ENCODE data around the gene SELENOI. TPM values are rescaled to one million over a fixed set of nuclear protein-coding genes. Genes with fewer than 3 reads are reported as not detected.

SELENOI gene
- total RNA-seq, 4 donors from 2014 or later, result 23.1 to 46.6 (median 32.4) TPM

DNA sequence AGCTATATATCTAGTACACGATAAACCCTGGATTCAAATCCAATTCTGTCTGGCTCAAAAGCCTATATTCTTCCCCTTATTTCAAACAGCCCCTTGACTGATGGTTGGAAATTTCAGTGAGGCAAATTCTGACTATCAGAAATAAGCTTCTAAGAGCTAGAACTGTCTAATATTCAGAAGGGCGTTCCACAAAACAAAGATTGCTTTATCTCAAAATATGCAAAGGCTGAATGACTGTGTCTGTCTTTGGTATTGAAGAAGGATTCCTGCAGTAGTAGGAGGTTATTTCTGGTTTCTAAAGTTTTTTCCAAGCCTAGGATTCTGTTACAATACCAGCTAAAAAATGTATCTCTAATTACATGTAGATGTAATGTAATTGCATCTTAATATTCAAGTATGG, 86.9 kb downstream of the SELENOI start:
- WGBS, 2 donors, result 45 to 46% methylated on average over 2 of the region's 2 CpGs
- H3K4me1 ChIP-seq, result no peaks in the 10 kb centered on the region
- DNase-seq, result no peak
- intact Hi-C loops (cut with DNase I), result no loop called here
- no peaks in the 10 kb centered on the region for H3K36me3 ChIP-seq
- no peaks in the 10 kb centered on the region for H3K9me3 ChIP-seq
- no peak for TF ChIP-seq POLR2A (IDR thresholded peaks at IDR 0.05)
- TF ChIP-seq, protein P1, sequence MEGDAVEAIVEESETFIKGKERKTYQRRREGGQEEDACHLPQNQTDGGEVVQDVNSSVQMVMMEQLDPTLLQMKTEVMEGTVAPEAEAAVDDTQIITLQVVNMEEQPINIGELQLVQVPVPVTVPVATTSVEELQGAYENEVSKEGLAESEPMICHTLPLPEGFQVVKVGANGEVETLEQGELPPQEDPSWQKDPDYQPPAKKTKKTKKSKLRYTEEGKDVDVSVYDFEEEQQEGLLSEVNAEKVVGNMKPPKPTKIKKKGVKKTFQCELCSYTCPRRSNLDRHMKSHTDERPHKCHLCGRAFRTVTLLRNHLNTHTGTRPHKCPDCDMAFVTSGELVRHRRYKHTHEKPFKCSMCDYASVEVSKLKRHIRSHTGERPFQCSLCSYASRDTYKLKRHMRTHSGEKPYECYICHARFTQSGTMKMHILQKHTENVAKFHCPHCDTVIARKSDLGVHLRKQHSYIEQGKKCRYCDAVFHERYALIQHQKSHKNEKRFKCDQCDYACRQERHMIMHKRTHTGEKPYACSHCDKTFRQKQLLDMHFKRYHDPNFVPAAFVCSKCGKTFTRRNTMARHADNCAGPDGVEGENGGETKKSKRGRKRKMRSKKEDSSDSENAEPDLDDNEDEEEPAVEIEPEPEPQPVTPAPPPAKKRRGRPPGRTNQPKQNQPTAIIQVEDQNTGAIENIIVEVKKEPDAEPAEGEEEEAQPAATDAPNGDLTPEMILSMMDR (IDR thresholded peaks at IDR 0.05), result no peak
- H3K4me3 ChIP-seq, result no peak overlapping the region
- peaks cover 0 to 7% (median 0%) of the 10 kb centered on the region in 4 donors for H3K27me3 ChIP-seq
- H3K27ac ChIP-seq, result no peak overlapping the region

DNA sequence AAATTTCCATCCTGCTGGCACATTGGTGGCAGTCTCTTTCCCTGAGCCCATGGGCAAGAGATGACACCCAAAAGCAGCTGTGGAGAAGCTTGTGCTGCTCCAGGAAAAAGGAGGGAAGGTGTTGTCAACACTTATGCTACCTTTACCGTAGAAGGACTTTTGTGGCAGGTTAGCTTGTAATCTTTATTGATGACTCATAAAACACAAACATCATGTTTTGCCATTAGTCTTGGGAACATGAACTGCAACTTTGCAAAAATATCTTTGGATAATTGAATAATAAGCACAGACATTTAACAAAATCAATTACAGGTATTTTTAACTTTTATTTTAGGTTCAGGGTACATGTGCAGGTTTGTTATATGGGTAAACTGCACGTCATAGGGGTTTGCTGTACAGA, 89.2 kb downstream of the SELENOI start:
- TF ChIP-seq, protein P1 (IDR thresholded peaks at IDR 0.05), result no peak
- no peak for TF ChIP-seq POLR2A (IDR thresholded peaks at IDR 0.05)
- no peaks in the 10 kb centered on the region for H3K4me1 ChIP-seq
- H3K27ac ChIP-seq, result no peak overlapping the region
- H3K9me3 ChIP-seq, result no peaks in the 10 kb centered on the region
- H3K27me3 ChIP-seq, result peaks cover 0 to 7% (median 0%) of the 10 kb centered on the region in 4 donors
- WGBS, 2 donors, result 67% methylated on average over 2 of the region's 2 CpGs
- H3K4me3 ChIP-seq, result no peak overlapping the region
- intact Hi-C loops (cut with DNase I), result no loop called here
- DNase-seq, result no peak
- no peaks in the 10 kb centered on the region for H3K36me3 ChIP-seq

DNA sequence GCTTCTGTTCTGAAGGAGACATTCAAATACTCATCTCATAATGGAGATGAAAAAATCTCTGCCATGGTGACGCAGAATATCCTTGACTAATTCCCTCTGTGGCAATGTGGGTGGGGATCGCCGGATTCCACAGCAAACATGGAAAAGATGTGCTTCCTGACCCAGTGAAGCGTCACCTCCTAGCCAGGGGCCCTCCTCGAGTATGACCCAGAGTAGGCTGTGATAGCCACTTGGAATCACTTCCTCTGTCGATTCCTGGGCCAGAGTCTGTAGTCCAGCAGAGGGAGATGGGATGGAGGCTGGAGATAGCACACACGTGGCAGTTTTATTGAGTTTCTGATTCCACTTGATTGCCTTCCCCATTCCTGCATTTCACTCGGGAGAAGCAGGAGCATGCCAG, 92.6 kb downstream of the SELENOI start:
- 57 to 72% methylated on average over 5 to 8 of the region's 8 CpGs for whole genome bisulfite sequencing, 2 donors
- Histone ChIP-seq H3K9me3 (no peaks in the 10 kb centered on the region), H3K4me3 (no peak overlapping the region), H3K27ac (no peak overlapping the region), H3K36me3 (no peaks in the 10 kb centered on the region), H3K27me3 (peaks cover 0 to 4% (median 0%) of the 10 kb centered on the region in 4 donors), H3K4me1 (no peaks in the 10 kb centered on the region)
- TF ChIP-seq, protein P1 (IDR thresholded peaks at IDR 0.05), result no peak
- TF ChIP-seq POLR2A (IDR thresholded peaks at IDR 0.05), result no peak
- no peak for DNase-seq
- intact Hi-C loops (cut with DNase I), result no loop called here

DNA sequence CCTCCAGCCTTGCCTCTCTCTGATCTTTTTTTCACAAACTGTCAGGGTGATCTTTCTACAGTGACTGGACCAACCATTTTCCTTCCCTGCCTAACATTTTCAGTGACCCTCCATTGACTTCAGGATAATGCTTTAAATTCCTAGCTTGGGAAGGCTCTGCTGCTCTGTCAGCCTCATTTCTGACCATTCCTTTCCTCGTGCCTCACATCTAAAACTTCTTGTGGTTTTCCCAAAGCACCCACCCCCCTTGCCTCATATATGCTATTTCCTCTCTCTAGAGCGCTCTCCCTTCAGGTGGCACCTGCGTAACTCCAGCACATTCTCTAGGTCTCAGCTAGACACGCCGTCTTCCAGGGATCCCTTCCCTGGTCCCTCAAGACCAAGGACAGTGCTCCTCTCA, 93.0 kb downstream of the SELENOI start:
- no peak for TF ChIP-seq POLR2A (IDR thresholded peaks at IDR 0.05)
- intact Hi-C loops (cut with DNase I), result no loop called here
- H3K4me1 ChIP-seq, result no peaks in the 10 kb centered on the region
- WGBS, 2 donors, result 72 to 81% methylated on average over 5 of the region's 5 CpGs
- peaks cover 0 to 4% (median 0%) of the 10 kb centered on the region in 4 donors for H3K27me3 ChIP-seq
- H3K27ac ChIP-seq, result no peak overlapping the region
- no peak for DNase-seq
- H3K36me3 ChIP-seq, result no peaks in the 10 kb centered on the region
- H3K9me3 ChIP-seq, result no peaks in the 10 kb centered on the region
- H3K4me3 ChIP-seq, result no peak overlapping the region

DNA sequence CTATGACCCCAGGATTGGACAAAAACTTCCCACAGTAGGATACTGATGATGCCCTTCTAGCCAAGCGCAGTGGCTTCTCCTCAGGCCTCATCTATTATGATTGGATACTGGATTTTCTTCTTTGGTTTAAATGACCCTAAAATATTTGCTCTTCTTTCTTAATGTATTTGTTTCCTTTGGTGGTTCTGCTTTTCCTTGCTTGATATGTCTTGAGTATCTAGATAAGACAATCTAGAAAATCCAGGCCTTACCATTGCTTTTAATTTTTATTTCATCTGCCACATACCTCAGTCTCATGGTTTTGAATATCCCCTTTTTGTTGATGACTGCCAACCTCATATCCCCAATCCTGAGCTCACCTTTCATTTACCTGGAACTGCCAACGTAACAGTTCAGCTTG, 96.4 kb downstream of the SELENOI start:
- no peaks in the 10 kb centered on the region for H3K4me1 ChIP-seq
- 92 to 97% methylated on average over 2 of the region's 2 CpGs for WGBS, 2 donors
- no peak for TF ChIP-seq POLR2A (IDR thresholded peaks at IDR 0.05)
- TF ChIP-seq, protein P1 (IDR thresholded peaks at IDR 0.05), result no peak
- H3K27ac ChIP-seq, result no peak overlapping the region
- no peaks in the 10 kb centered on the region for H3K36me3 ChIP-seq
- H3K9me3 ChIP-seq, result no peaks in the 10 kb centered on the region
- intact Hi-C loops (cut with DNase I), result no loop called here
- no peak for DNase-seq
- H3K4me3 ChIP-seq, result no peak overlapping the region
- peaks cover 0 to 1% (median 0%) of the 10 kb centered on the region in 4 donors for H3K27me3 ChIP-seq

DNA sequence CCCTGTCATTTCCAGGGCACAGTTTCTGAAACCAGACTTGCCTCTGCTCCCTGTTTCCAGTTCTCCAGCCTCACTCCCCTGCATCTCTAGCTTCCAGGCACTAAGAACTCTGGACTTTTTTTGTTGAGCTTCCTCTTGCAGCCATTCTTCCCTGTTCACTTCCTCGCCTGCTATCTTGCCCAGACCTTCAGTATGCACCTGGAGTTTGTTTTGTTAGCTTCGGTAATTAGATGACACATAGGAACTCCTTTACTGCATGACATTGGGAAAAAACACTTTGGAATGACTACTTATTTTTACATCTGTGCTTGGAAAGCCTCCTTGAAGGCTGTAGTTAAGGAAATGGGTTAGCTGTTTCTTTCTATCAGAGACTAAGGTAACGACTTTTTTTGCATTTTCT, 96.8 kb downstream of the SELENOI start:
- no peak for DNase-seq
- TF ChIP-seq POLR2A (IDR thresholded peaks at IDR 0.05), result no peak
- TF ChIP-seq, protein P1 (IDR thresholded peaks at IDR 0.05), result no peak
- no peaks in the 10 kb centered on the region for H3K36me3 ChIP-seq
- no peaks in the 10 kb centered on the region for H3K27me3 ChIP-seq
- no peak overlapping the region for H3K27ac ChIP-seq
- WGBS, 2 donors, result 55 to 59% methylated on average over 3 of the region's 3 CpGs
- no peaks in the 10 kb centered on the region for H3K4me1 ChIP-seq
- intact Hi-C loops (cut with DNase I), result no loop called here
- no peak overlapping the region for H3K4me3 ChIP-seq
- no peaks in the 10 kb centered on the region for H3K9me3 ChIP-seq

Measured in esophagus squamous epithelium (tissue), 5 donors.